Stimulated activated CD4-positive, alpha-beta T cell treated with anti-CD3 and anti-CD28 coated beads, Interleukin-4, amount 100 ng/mL, for 24 hours (primary cell): Measurements from ENCODE around the gene OTOG.

Source experiments
- DNase-seq: peaks from one replicate; pipeline ENCODE4 v3.0.0-alpha.2; 2020

The OTOG gene

GRCh38 chr11:17540807-17541206, 6.3 kb upstream of the OTOG start:
- no peak for DNase-seq

DNA sequence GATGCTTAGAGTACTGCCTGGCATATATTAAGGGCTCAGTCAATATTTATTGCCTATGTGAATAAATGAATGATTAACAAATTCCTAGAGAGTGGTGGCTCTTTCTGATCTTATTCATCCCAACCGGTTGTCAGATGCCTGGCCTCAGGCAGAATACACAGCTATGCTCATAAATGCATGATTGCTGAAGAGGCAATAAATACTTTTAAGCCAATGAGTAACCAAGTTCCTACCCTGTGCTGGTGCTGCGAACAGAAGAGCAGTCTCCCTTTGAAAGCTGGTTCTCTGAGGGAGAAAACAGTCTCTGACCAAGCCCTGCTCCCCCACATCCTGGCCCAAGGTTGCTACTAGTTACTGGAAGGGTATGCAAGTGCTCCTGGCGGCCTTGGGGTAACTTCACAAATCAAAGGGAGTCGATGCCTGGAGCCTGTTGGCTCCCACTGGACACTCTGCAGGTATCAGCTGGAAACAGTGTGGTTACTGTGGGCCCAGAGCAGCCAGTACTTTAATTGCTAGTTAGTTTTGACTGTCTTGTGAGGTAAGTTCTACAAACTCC, 5.7 kb upstream of the OTOG start:
- DNase-seq: no peak

DNA sequence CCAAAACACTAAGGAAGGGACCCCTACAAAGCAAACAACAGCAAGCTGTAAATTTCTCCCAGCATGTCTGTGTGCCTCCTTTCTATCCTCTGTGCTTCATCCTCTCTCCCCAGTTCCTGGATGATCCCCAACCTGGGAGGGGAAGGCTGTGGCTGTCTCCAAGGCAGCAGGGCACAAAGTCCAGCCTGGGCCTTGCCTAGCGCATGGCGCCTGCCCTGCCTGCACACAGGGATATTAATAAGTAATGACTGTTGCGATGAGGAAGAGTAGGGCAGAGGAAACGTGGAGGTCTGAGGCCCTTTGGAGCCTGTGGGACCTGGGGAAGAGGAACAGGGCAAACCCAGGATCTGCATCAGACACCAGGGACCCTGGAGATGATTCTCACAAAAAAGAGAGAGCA, 4.8 kb upstream of the OTOG start:
- DNase-seq: no peak

DNA sequence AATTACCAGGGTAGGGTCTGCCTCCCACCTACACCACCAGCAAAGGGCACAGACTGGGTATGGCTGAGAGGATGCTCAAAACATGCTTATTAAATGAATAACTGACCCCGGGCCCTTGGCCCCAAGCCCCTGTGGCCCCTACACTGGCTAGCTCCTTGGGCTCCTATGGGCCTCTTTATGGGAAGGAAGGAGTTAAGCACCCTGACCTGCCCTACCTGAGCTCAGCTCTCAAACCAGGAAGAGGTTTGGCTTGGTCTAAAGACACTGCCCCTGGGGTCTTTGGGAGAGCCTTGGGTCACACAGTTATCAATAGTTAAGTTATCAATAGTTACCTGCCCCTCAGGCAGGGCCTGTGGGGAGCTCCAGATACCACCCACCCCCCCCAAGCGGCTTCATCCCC, 4.0 kb upstream of the OTOG start:
- no peak for DNase-seq

GRCh38 chr11:17543574-17544180, 3.4 kb upstream of the OTOG start:
- DNase-seq: no peak

GRCh38 chr11:17544181-17544622, 2.9 kb upstream of the OTOG start, which contains the start of gene USH1C:
USH1C (minus strand) TSS chr11:17544416; CDS start chr11:17544307, 109 bp downstream.
- DNase-seq: no peak

DNA sequence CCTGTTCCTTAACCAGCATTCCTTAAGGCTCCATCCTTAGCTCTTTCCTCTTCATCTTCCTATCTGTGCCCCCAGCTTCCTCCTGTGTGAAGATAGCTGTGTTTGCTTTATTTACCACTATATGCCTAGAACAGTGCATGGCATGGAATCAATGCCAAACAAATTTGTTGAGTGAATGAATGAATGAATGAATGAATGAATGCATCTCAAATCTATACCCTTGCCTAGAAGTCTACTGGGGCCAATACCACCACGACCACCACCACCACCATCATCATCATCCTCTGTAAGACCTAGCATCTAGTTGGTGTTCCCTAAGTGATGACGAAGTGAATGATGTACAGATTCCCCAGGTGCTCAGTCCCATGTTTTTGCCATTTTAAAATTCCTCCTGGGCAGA, 819 bp upstream of the OTOG start:
- no peak for DNase-seq

- DNase-seq: no peak
Measured at GRCh38 chr11:17547932-17548331, 873 bp downstream of the OTOG start.

DNA sequence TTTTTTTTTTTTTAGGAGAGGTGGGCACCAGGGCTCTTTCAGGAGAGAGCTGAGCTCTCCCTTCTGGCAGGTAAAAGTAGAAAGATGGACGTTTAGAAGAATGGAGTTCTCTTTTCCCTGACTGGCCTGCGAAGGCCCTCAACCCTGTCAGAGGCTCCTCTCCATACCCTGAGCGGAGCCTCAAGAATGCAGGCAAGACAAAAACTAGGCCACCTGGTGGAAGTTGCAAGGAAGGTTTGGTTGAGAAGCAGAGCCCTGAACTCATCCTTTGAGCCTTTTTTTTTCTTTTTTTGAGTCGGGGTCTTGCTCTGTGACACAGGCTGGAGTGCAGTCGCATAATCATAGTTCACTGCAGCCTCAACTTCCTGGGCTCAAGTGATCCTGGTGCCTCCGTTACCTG, 1.4 kb downstream of the OTOG start:
- no peak for DNase-seq

DNA sequence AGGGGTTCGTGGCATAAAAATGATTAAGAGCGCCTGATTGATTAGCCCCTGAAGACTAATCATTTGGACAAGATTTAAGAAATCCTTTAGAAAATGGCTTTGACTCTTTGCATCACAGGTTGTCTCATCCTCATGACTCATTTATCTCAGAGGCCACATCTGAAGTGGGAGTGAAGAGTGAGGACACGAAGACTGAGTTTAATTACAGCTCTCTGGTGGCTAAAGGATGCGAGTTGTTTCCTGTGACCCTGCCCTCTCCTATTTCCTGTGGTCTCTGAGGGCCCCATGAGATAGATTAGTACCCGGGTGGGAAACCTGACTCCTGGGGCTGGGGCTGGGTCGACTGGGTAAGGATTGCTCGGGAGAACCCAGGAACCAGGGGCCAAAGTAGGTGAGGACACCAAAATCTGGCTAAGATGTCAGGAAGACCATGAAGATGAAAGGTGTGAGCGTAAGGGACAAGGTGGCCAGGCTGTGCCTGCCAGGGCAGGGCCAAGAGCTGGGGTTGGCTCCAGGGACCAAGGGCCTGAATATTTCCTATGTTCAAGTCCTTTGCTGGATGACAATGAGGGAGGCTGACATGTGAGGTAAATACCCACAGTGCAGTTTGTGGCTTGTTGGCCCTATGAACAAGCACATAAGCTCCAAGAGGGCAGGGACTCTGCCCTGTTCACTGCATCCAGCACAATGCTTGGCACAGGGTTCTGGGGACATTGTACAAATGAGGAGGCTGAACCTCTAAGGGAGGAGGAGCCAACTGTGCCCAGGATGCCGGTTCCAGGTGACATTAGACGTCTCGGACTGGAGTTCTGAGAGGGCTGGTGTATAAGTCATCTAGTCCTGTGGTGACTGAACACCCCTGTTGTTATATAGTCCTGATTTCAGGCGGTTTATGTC, 3.6 kb downstream of the OTOG start:
- no peak for DNase-seq

DNA sequence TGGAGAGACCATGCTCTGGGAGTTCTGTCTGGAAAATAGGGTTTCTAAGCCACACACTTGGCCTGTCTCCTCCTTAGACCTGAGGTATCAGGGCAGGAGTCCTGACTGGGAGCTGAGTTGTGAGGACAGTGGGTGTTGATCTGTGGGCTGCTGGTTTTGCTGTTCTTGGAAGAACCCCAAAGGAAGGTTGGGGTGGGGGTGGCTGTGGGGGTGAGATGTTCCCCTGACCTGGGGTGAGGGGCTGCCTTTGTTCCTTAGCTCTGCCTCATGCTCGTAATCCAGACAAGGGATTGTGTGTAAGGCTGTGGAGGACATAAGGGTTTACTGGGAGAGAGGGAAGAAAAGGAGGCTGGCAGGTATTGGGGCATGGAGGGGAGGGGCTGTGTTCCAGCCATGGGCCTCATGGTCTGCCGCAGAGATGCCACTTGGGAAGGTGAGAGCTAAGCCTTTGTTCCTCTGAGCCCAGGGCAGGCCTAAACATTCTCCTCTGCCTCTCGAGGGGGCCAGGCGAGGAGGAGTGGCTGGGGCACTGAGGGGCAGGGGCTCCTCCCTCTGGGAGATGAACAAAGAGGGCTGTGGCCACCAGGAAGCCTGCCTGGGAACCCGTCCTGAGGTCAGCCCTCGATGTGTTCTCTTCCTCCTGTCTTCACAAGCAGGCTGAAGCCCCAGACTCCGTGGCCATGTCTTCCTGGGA, 4.4 kb downstream of the OTOG start:
- no peak for DNase-seq

DNA sequence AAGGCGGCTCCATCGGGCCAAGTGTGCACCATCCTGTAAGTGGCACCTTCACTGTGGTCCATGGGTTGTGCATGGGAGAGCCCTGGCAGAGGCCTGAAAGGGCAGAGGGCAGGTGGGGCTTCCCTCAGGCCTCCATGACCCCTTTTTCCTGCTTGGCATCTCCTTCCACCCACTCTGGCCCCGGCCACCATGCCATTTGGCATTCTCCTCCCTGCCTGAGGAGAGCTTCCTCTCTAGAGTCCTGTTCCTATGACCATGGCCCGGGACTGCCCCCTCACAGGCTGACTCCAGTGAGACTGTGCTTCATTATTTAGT, 4.9 kb downstream of the OTOG start:
- DNase-seq: no peak

DNA sequence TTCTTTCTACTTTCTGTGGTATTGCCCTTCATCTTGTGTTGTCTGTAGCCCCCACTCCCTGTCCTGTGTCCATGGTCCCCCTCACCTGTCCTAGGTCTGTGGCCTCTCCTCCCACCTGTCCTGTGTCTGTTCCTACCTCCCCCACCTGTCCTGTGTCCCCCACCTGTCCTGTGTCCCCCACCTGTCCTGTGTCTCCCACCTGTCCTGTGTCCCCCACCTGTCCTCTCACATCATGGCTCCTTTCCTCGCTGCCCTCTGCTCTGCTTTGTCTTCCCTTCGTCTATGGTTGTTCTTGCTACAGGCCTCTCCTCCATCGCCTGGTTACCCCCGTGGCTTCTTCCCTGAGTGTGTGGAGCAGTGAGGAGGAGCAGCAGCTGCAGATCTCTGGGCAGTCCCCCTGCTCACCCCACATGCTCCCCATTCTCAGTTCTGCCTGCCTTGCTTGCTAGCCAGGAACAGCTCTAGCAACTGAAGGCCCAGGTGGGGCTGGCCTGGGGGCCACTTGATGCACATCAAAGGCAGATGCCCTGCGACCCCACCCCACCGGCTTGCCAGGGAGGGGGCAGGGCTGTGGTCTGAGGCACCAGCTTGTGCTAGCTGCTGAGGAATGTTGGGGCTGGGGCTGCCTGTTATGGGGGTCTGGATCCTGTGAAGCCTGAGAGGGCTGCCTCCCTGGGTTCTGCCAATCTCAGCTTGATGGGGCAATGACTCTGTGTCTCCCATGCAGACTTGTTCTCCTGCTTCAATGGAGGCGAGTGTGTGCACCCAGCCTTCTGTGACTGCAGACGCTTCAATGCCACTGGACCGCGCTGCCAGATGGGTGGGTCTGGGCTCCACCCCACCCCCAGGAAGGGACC, 5.6 kb downstream of the OTOG start:
- DNase-seq: no peak

DNA sequence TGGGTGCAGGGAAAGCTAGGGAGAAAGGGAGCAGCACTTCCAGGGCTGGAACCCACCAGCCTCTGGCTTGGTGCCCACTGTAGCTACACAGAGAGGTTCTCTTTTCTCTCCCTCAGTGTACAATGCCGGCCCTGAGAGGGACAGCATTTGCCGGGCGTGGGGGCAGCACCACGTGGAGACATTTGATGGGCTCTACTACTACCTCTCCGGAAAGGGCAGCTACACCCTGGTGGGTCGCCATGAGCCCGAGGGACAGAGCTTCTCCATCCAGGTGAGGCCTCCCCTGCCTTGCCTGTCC, 6.1 kb downstream of the OTOG start:
- no peak for DNase-seq

DNA sequence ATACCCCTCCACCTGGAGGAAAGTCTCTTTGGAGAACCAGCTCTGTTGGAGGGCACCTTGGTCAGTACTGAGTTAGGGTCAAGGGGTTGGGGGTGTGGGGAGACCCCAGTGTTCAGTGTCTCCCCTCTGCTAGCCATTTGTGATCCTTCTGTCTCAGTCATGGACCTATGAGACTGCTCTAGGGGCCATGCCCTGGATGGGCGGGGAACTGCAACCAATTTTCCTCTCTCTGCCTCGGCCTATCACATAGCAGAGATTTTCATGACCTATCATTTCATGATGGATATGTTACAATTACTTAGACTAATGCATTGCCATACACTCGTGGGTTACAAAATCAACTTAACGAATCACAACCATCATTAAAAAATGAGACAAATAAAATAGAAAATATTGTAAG, 7.4 kb downstream of the OTOG start:
- DNase-seq: no peak

- no peak for DNase-seq
Measured at GRCh38 chr11:17556999-17557398, 9.9 kb downstream of the OTOG start.

- no peak for DNase-seq
Measured at GRCh38 chr11:17558025-17558780, 11.1 kb downstream of the OTOG start.

DNA sequence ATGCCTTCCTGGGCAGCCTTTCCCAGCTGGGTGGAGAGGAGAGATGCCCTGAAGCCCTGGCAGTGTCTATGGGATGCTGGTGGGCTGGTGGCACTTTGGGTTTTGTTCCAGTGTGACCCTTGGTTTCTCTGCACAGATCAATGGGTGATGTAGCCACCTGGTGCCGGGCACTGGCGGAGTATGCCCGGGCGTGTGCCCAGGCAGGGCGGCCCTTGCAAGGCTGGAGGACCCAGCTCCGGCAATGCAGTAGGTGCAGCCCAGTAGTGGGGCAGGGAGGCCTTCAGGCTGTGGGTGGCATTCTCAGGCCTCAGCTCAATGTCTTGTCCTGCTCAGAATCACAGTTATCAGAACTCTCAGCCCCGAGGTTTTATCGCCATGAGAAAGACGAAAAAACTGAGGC, 11.9 kb downstream of the OTOG start:
- no peak for DNase-seq

DNA sequence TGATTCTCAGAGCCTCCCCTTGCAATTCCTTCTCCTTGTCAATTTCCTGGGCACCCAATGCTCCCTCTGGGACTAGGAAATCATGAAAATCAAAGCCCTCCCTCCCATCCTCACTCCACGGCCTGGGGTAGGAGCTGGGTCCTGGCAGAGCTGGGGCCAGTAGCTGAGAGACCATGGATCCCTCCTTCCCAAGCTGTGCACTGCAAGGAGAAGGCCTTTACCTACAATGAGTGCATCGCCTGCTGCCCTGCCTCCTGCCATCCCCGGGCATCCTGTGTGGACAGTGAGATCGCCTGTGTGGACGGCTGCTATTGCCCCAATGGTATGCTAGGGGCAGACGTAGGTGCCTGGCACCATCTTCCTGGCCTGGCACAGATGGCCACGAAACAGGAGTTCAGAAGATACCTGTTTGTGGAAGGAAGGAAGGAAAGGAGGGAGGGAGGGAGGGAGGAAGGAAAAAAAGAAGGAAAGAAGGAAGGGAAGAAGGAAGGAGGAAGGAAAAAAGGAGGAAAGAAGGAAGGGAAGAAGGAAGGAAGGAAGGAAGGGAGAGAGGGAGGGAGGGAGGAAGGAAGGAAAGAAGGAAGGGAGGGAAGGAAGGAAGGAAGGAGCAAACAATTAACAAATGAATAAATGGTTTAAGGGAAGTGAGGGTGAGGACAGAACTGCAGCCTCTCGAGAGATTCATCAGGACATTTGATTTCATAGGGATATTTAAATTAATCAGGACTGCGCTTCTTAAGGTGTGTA, 12.5 kb downstream of the OTOG start:
- no peak for DNase-seq

- no peak for DNase-seq
Measured at GRCh38 chr11:17560281-17561110, 13.4 kb downstream of the OTOG start.

DNA sequence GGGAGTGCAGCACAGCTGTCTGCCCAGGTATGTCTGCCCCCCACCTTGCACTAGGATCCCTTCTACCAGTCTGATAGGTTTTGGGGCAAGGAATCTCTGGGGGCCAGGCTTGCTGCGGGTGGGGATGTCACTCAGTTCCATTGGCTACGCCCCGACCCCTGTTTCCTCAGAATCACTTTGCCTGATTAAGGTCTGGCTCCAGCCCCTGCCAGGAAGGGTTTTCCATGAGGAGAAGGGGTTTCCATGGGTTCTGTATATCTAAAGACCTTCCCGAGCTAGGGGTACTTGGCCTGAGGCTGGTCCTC, 14.0 kb downstream of the OTOG start:
- DNase-seq: no peak
